ENCODE results near the gene ERP29.
"Not testable (repeated sequence)": the region's sequence is repeated elsewhere in the genome, so short reads cannot be mapped to it uniquely, and the experiment has no call there.

Gene ERP29

DNA sequence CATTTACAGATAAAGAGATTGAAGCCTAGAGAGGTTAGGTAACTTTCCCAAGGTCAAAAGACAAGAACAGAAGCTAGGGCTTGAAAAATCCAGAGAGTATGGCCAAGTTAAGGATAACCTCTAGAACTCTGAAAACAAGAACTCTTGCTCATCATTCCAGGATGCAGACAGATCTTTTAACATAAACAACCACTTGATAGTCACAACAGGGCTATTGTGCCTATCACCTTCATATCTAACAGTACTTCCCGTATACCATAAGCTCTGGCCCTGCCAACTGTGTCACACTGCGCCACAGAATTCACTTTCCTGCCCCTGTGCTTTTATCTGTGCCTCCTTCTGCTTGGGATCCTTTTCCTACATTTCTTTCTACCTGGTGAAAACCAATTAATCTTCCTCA is 18.2 kb downstream of the ERP29 start:
- Histone ChIP-seq H3K9ac (no peak overlapping the region), H3K27me3 (no peaks in the 10 kb centered on the region), H3K4me3 (no peak overlapping the region), H3K9me3 (no peaks in the 10 kb centered on the region), H3K27ac (no peak overlapping the region), H3K4me2 (no peak overlapping the region), H3K4me1 (no peaks in the 10 kb centered on the region), H3K36me3 (peaks cover 88% of the 10 kb centered on the region), H4K20me1 (peaks cover 37% of the 10 kb centered on the region; the same call in 1 of the 2 replicates)
- TF ChIP-seq Cebpa-rat (IDR thresholded peaks at IDR 0.05): no peak

DNA sequence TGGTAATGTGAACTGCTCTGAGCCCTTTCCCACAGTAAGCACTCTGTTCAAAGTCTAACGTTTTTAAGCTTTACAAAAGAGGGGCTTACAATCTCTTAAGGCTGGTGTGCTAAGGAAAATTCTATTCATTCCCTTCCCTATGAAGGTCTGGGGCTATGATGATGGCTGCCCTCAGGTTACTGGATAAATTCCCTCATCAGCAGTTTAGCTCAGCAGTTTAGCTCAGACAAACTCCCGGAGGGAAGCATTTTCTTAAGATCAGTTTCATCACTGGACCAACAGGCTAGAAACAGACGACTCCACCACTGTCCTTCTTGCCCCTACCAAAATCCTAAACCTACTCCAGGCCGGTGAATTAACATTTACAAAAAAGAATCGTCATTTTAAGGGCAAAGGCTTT is 19.1 kb downstream of the ERP29 start:
- peaks cover 93% of the 10 kb centered on the region for H3K36me3 ChIP-seq
- no peak for TF ChIP-seq Cebpa-rat (IDR thresholded peaks at IDR 0.05)

DNA sequence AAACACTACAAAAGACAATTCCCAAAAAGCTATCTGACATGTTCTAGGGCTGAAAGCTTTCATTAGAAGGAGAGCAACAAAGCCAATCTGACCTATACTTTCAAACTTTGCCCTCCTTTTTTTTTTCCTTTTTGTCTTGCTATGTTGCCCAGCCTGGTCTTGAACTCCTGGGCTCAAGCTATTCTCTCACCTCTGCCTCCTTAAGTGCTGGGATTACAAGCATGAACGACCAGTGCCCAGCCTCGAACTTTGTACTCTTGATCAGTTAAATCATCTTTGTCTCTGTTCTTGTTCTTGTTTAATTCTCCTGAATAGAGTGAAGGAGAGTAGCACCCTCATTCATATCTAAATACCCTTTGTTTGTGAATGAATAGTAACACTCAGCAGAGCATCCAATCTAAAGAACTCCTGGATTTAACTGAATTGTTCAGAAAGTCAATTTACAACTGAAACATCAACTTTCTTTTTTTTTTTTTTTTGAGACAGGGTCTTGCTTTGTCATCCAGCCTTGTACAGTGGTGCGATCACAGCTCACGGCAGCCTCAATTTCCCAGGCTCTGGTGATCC is 22.1 kb downstream of the ERP29 start:
- no peaks in the 10 kb centered on the region for H3K9me3 ChIP-seq
- no peak overlapping the region for H3K4me2 ChIP-seq
- no peaks in the 10 kb centered on the region for H3K4me1 ChIP-seq
- H4K20me1 ChIP-seq: peaks cover 21% of the 10 kb centered on the region; the same call in 1 of the 2 replicates
- H3K27me3 ChIP-seq: no peaks in the 10 kb centered on the region
- H3K4me3 ChIP-seq: no peak overlapping the region
- H3K9ac ChIP-seq: no peak overlapping the region
- no peak overlapping the region for H3K27ac ChIP-seq
- peaks cover 92% of the 10 kb centered on the region for H3K36me3 ChIP-seq
- no peak for TF ChIP-seq Cebpa-rat (IDR thresholded peaks at IDR 0.05)

More for the DNA sequence above, 19.1 kb downstream of the ERP29 start:
- H4K20me1 ChIP-seq: peaks cover 34% of the 10 kb centered on the region; the same call in 1 of the 2 replicates
- no peaks in the 10 kb centered on the region for H3K4me1 ChIP-seq
- no peak overlapping the region for H3K4me2 ChIP-seq
- no peak overlapping the region for H3K9ac ChIP-seq
- no peaks in the 10 kb centered on the region for H3K9me3 ChIP-seq
- H3K27me3 ChIP-seq: no peaks in the 10 kb centered on the region
- H3K4me3 ChIP-seq: no peak overlapping the region
- no peak overlapping the region for H3K27ac ChIP-seq

DNA sequence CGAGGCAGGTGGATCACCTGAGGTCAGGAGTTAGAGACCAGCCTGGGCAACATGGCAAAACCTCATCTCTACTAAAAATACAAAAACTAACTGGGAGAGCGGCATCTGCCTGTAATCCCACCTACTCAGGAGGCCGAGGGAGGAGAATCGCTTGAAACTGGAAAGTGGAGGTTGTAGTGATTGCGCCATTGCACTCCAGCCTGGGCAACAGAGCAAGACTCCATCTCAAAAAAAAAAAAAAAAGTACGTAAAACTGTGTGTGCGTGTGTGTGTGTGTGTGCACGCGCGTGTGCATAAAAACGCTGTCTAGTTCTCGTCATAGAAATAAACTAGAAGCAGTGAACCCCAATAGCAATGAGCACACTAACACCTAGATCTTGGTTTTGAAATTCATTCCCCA is 23.4 kb downstream of the ERP29 start:
- H3K27ac ChIP-seq, H3K27me3 ChIP-seq, H3K4me2 ChIP-seq, H3K9me3 ChIP-seq, H3K4me3 ChIP-seq, H3K9ac ChIP-seq, H3K4me1 ChIP-seq: not testable (repeated sequence)
- Histone ChIP-seq H3K36me3 (peaks cover 92% of the 10 kb centered on the region), H4K20me1 (peaks cover 10% of the 10 kb centered on the region; the same call in 1 of the 2 replicates)

DNA sequence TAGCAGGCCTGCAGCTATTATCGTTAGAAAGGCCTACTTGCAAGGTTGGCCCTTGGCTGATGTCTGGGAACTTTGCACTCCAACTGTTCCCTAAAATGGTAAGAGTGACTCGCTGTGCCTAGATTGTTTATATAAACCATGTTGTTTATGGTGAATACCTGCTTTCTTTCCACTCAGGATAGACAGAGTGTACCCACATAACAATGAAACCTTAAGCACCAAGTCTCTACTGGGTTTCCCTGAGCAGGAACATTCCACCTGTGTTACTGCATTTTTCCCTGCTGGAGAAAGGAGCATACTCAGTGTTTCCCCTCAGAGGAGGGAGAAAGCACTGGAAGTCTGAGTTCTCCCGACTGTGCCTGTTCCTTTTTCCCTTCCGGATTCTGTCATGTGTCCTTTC is 32.8 kb downstream of the ERP29 start:
- H3K9me3 ChIP-seq: no peaks in the 10 kb centered on the region
- H3K27me3 ChIP-seq: no peaks in the 10 kb centered on the region
- no peak overlapping the region for H3K27ac ChIP-seq
- H3K4me1 ChIP-seq: no peaks in the 10 kb centered on the region
- H3K36me3 ChIP-seq: peaks cover 99% of the 10 kb centered on the region
- no peak overlapping the region for H3K4me3 ChIP-seq
- TF ChIP-seq Cebpa-rat (IDR thresholded peaks at IDR 0.05): no peak
- peaks cover 30% of the 10 kb centered on the region for H4K20me1 ChIP-seq
- H3K9ac ChIP-seq: no peak overlapping the region
- H3K4me2 ChIP-seq: no peak overlapping the region

DNA sequence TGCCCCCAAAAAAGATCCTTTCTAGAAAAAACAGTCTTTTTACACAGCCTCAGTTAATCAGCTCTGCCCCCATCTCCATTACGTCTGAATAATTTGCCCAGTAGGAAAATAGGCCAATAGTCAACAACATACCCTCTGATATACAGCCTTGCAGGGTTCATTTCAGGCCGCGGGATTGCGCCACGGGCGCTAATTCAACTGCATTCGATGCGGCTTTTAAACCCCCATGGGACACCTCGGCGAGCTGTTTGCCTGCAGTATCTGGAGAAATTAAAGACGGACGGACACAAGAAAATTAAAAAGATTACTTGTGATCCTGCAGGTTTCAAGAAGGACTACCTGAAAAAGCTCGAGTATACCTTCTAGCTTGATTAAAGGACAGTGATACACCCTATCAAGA is 36.1 kb downstream of the ERP29 start:
- TF ChIP-seq Cebpa-rat (IDR thresholded peaks at IDR 0.05): no peak
- peaks cover 99% of the 10 kb centered on the region for H3K36me3 ChIP-seq
- no peaks in the 10 kb centered on the region for H3K4me1 ChIP-seq
- H3K27me3 ChIP-seq: no peaks in the 10 kb centered on the region
- H4K20me1 ChIP-seq: peaks cover 50% of the 10 kb centered on the region
- no peaks in the 10 kb centered on the region for H3K9me3 ChIP-seq
- H3K4me2 ChIP-seq: no peak overlapping the region
- no peak overlapping the region; the same call in 1 of the 2 replicates for H3K9ac ChIP-seq
- H3K4me3 ChIP-seq: no peak overlapping the region
- no peak overlapping the region for H3K27ac ChIP-seq

DNA sequence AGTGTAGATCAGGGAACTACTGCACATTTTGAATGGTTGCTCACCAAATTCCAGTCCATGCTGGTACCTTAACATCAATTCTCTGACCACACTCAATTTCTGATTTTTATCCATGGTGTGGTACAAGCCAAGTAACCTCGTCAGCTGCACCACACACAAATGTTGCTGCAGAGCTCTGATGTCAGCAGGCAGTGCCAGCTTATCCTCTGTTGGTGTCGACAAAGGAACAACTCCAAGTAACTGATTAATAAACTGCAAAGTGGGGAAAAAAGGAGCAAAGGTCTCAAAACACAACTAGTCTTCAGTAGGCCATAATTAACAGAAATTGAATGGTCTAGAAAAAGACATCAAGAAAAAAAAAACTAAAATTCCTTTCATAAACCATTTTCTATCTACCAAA is 47.9 kb downstream of the ERP29 start:
- no peak overlapping the region for H3K4me3 ChIP-seq
- no peak for TF ChIP-seq Cebpa-rat (IDR thresholded peaks at IDR 0.05)
- no peak overlapping the region for H3K27ac ChIP-seq
- no peak overlapping the region for H3K4me2 ChIP-seq
- H3K27me3 ChIP-seq: no peaks in the 10 kb centered on the region
- H3K9ac ChIP-seq: no peak overlapping the region
- H3K4me1 ChIP-seq: no peaks in the 10 kb centered on the region
- peaks cover 99% of the 10 kb centered on the region for H3K36me3 ChIP-seq
- peaks cover 20% of the 10 kb centered on the region; the same call in 1 of the 2 replicates for H4K20me1 ChIP-seq
- H3K9me3 ChIP-seq: no peaks in the 10 kb centered on the region

DNA sequence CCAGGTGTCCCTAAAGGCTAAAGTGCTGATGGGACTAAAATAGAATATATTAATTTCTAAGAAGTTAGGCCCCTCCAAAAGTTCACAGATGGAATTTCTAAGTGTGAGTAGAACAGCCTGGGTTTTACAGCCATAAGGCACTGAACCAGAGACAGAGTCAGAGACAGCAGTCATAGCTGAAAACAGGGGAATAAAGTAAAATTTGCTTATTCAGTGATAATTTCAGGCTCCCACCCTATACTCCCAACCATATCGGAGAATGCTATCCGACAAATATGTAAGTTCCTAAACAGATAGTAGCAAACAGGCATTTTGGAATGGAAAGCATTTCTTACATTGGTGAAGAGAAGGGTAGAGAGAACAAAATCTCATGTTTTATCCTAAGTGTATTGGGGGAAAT is 50.0 kb downstream of the ERP29 start:
- no peaks in the 10 kb centered on the region for H3K27me3 ChIP-seq
- peaks cover 39% of the 10 kb centered on the region for H4K20me1 ChIP-seq
- no peak overlapping the region for H3K4me2 ChIP-seq
- TF ChIP-seq Cebpa-rat (IDR thresholded peaks at IDR 0.05): no peak
- no peaks in the 10 kb centered on the region for H3K9me3 ChIP-seq
- H3K27ac ChIP-seq: no peak overlapping the region
- H3K4me1 ChIP-seq: no peaks in the 10 kb centered on the region
- peaks cover 99% of the 10 kb centered on the region for H3K36me3 ChIP-seq
- H3K4me3 ChIP-seq: no peak overlapping the region
- H3K9ac ChIP-seq: no peak overlapping the region

DNA sequence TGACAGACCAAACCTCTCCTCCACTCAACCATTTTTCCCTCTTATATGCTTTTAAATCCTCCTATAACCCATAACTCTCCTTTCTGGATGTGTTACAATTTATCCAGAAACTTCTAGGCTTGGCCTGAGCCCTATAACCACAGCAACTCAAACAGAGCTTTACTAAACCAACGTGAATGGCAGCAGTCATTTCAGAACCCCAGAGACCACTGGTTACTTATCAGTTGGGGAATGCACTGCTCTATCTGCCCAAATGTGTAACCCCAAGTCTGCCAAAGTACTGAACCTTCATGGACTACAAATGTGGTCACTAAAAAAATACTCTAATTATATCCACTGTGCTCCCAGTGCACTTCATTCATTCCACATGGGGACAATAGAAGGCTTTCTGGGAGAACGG is 53.3 kb downstream of the ERP29 start:
- H3K36me3 ChIP-seq: peaks cover 100% of the 10 kb centered on the region
- H3K27me3 ChIP-seq: no peaks in the 10 kb centered on the region
- H3K9me3 ChIP-seq: no peaks in the 10 kb centered on the region
- no peak overlapping the region for H3K9ac ChIP-seq
- H3K4me1 ChIP-seq: no peaks in the 10 kb centered on the region
- H3K4me3 ChIP-seq: no peak overlapping the region
- no peak for TF ChIP-seq Cebpa-rat (IDR thresholded peaks at IDR 0.05)
- H4K20me1 ChIP-seq: peaks cover 39% of the 10 kb centered on the region
- no peak overlapping the region for H3K4me2 ChIP-seq
- H3K27ac ChIP-seq: no peak overlapping the region
